OCI-LY7 (cell line): Measurements from ENCODE around the gene ELL2. TPM values are rescaled to one million over a fixed set of nuclear protein-coding genes. Genes with fewer than 3 reads are reported as not detected.

Experiments
- BruUV-seq: library from RNA; stranded (reverse); fragments of 400-500 nt; replicated peaks from 2 replicates; lab custom pipeline; 2021; lab: Mats Ljungman, UMichigan
- CTCF ChIA-PET: fragments of 300-600 bp; sonication (Branson Sonifier 250); formaldehyde crosslinking; loops from one replicate; lab custom pipeline; 2022; ENCODE audit warnings: antibody characterized with exemption; ENCODE audit not compliant: unreplicated experiment; lab: Charles Lee
- POLR2A ChIA-PET: fragments of 300-600 bp; sonication (Branson Sonifier 250); formaldehyde crosslinking; loops from one replicate; lab custom pipeline; 2022; ENCODE audit warnings: antibody characterized with exemption; lab: Charles Lee
- DNase-seq: peaks from one replicate; pipeline ENCODE4 v3.0.0-alpha.2; 2015; ENCODE audit warnings: low spot score
- H2AFZ ChIP-seq: fragments of 200-600 bp; sonication (generic), shearing (Covaris generic); 2 replicates; pipeline ENCODE4 v1.6.1; 2014; ENCODE audit warnings: mild to moderate bottlenecking, antibody characterized with exemption, low read length, moderate library complexity
- H3K27ac ChIP-seq: fragments of 200-600 bp; sonication (generic); 2 replicates; pipeline ENCODE4 v1.5.1; 2014; ENCODE audit warnings: mixed run types, low read depth, mild to moderate bottlenecking, moderate library complexity, low read length, inconsistent platforms; ENCODE audit not compliant: poor library complexity, severe bottlenecking
- H3K36me3 ChIP-seq: fragments of 200-600 bp; sonication (generic); 2 replicates; pipeline ENCODE4 v1.6.1; 2014; ENCODE audit warnings: mild to moderate bottlenecking, antibody characterized with exemption, low read length, moderate library complexity, mixed read lengths; ENCODE audit not compliant: insufficient read depth
- H3K4me1 ChIP-seq: fragments of 200-600 bp; sonication (generic); 2 replicates; pipeline ENCODE4 v1.5.1; 2014; ENCODE audit warnings: mild to moderate bottlenecking, low read length; ENCODE audit not compliant: insufficient read depth, poor library complexity, severe bottlenecking
- H3K4me2 ChIP-seq: fragments of 200-600 bp; sonication (generic); 2 replicates; pipeline ENCODE4 v1.6.1; 2014; ENCODE audit warnings: mild to moderate bottlenecking, low read length
- H3K4me3 ChIP-seq: fragments of 200-600 bp; sonication (generic); 2 replicates; pipeline ENCODE4 v1.5.1; 2014; ENCODE audit warnings: mild to moderate bottlenecking, low read depth, low read length; ENCODE audit not compliant: poor library complexity, severe bottlenecking
- H3K79me2 ChIP-seq: fragments of 200-600 bp; sonication (generic); 2 replicates; pipeline ENCODE4 v1.6.1; 2016; ENCODE audit warnings: low read depth, mild to moderate bottlenecking, low read length, moderate library complexity, mixed read lengths; ENCODE audit not compliant: insufficient read depth
- H3K9me2 ChIP-seq: fragments of 200-600 bp; sonication (generic); 2 replicates; pipeline ENCODE4 v1.6.1; 2016; ENCODE audit warnings: mild to moderate bottlenecking, low read length, mixed read lengths; ENCODE audit not compliant: insufficient read depth
- H3K9me3 ChIP-seq: fragments of 200-600 bp; sonication (generic); 2 replicates; pipeline ENCODE4 v1.6.1; 2014; ENCODE audit warnings: mild to moderate bottlenecking, mixed run types, low read length, mixed read lengths
- H4K20me1 ChIP-seq: fragments of 200-600 bp; sonication (generic); 2 replicates; pipeline ENCODE4 v1.6.1; 2014; ENCODE audit warnings: mild to moderate bottlenecking, antibody characterized with exemption, low read length, moderate library complexity, mixed read lengths; ENCODE audit not compliant: insufficient read depth
- EZH2phosphoT487 ChIP-seq: fragments of 200-600 bp; sonication (generic); IDR thresholded peaks from 2 replicates; pipeline ENCODE4 v1.6.1; 2018; ENCODE audit warnings: low read depth, borderline replicate concordance, mild to moderate bottlenecking, mixed run types, antibody characterized with exemption, low read length, moderate library complexity, mixed read lengths
- intact Hi-C: fragments of 100-400 bp; cut with micrococcal nuclease; formaldehyde crosslinking; loops from one replicate; pipeline ENCODE4 v1.10.0; 2022; ENCODE audit not compliant: unreplicated experiment
- total RNA-seq, 2 experiments: library from RNA; depleted of rRNA in 1 of 2; stranded (reverse); fragments of >200 nt in 1 of 2; shearing (Covaris generic) in 1 of 2; gene quantifications; 2 replicates each; pipeline ENCODE4 v1.2.3, GENCODE V29; 2014 to 2022
- TF ChIP-seq, protein P1 (sequence below): fragments of 200-600 bp; sonication (generic); conservative IDR thresholded peaks from 2 replicates; pipeline ENCODE4 v1.5.1; 2014; ENCODE audit warnings: mild to moderate bottlenecking, antibody characterized with exemption, low read length, moderate library complexity, mixed read lengths

ELL2 gene
- total RNA-seq, 2 experiments from 2014 or later = 0.98 to 4.7 TPM

DNA sequence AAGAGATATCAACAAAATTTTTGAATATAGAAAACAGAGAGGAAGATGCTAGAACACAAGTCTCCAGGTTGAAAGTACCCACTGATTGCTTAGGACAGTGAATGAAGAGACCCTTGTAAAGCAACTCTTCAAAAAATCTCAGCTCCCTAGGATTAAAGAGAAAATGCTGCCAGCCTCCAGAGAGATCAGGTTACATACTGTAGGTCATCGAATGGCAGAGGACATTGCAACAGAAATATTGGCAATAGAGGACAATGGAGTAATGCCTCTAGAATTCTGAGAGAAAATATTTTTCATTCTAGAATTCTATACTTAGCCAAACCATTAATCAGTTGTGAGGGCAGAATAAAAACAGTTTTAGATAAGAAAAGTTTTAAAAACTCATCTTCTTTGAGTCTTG, 43.1 kb upstream of the ELL2 start:
- no peaks in the 10 kb centered on the region for H3K36me3 ChIP-seq
- no peak overlapping the region for H3K4me2 ChIP-seq
- no peak overlapping the region for H2AFZ ChIP-seq
- ChIA-PET POLR2A (interaction anchor here (0.6 kb wide), 1 partner anchor 210 kb away, joined by 7 read pairs; no protein-coding TSS in a partner anchor), CTCF (no interaction called here)
- no peak for DNase-seq
- no peaks in the 10 kb centered on the region for H3K9me3 ChIP-seq
- H3K9me2 ChIP-seq = no peaks in the 10 kb centered on the region
- no peaks in the 10 kb centered on the region for H4K20me1 ChIP-seq
- H3K4me3 ChIP-seq = no peak overlapping the region
- H3K4me1 ChIP-seq = no peaks in the 10 kb centered on the region
- TF ChIP-seq, protein P1, sequence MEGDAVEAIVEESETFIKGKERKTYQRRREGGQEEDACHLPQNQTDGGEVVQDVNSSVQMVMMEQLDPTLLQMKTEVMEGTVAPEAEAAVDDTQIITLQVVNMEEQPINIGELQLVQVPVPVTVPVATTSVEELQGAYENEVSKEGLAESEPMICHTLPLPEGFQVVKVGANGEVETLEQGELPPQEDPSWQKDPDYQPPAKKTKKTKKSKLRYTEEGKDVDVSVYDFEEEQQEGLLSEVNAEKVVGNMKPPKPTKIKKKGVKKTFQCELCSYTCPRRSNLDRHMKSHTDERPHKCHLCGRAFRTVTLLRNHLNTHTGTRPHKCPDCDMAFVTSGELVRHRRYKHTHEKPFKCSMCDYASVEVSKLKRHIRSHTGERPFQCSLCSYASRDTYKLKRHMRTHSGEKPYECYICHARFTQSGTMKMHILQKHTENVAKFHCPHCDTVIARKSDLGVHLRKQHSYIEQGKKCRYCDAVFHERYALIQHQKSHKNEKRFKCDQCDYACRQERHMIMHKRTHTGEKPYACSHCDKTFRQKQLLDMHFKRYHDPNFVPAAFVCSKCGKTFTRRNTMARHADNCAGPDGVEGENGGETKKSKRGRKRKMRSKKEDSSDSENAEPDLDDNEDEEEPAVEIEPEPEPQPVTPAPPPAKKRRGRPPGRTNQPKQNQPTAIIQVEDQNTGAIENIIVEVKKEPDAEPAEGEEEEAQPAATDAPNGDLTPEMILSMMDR = no peak
- TF ChIP-seq EZH2phosphoT487 = no peak
- H3K27ac ChIP-seq = no peak overlapping the region
- BruUV-seq = no TSS peak
- H3K79me2 ChIP-seq = no peaks in the 10 kb centered on the region
- intact Hi-C loops = no loop called here

DNA sequence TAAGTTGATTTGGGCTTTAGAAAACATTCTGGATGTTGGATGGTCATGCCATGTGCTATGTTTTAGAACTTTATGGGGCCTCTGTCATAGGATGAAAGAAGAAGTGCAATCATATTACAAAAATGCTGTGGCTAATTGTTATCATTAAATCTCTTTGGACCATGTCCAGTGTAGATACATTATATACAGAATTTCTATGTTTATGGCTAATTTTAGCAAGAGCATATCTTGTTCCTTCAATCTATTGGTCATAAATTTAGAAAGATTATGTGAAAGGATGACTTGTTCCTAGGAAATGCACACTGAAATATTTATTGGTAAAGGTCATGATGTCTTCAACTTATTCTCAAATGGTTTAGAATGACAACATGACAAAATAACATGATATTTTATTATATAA, 42.4 kb upstream of the ELL2 start:
- Histone ChIP-seq H3K4me2 (no peak overlapping the region), H3K9me2 (no peaks in the 10 kb centered on the region), H3K9me3 (no peaks in the 10 kb centered on the region), H2AFZ (no peak overlapping the region), H3K4me3 (no peak overlapping the region), H3K4me1 (no peaks in the 10 kb centered on the region), H3K36me3 (no peaks in the 10 kb centered on the region), H3K79me2 (no peaks in the 10 kb centered on the region), H3K27ac (no peak overlapping the region), H4K20me1 (no peaks in the 10 kb centered on the region)
- intact Hi-C loops = no loop called here
- no TSS peak for BruUV-seq
- TF ChIP-seq EZH2phosphoT487 = no peak
- TF ChIP-seq, protein P1 = no peak
- ChIA-PET POLR2A (interaction anchor here (0.6 kb wide), 1 partner anchor 209 kb away, joined by 7 read pairs; no protein-coding TSS in a partner anchor), CTCF (no interaction called here)
- DNase-seq = no peak

DNA sequence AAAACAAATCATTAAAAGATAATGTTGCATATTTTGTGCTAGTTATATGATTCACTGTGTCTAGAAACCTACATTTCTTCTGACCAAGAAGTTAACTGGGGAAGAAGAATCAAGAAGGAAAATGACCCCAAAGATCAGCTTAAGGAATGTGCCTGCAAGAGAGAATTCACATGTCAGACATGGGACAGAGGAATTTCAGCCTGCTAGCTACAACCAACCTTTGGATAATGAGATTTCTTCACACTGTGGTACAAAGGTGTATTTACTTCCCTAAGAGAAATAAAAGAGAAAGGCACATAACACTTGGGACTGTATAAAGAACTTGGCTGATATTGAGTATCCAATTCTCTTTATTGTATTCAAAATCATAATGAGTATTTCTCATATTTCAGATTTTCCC, 39.6 kb upstream of the ELL2 start:
- no peaks in the 10 kb centered on the region for H3K4me1 ChIP-seq
- TF ChIP-seq, protein P1 = no peak
- no peak for TF ChIP-seq EZH2phosphoT487
- no peaks in the 10 kb centered on the region for H3K9me3 ChIP-seq
- H3K4me2 ChIP-seq = no peak overlapping the region
- BruUV-seq = no TSS peak
- no peaks in the 10 kb centered on the region for H3K9me2 ChIP-seq
- intact Hi-C loops = no loop called here
- no peak overlapping the region for H3K4me3 ChIP-seq
- no peaks in the 10 kb centered on the region for H3K36me3 ChIP-seq
- no peaks in the 10 kb centered on the region for H3K79me2 ChIP-seq
- no peak overlapping the region for H3K27ac ChIP-seq
- ChIA-PET POLR2A (no interaction called here), CTCF (no interaction called here)
- H4K20me1 ChIP-seq = no peaks in the 10 kb centered on the region
- no peak for DNase-seq
- H2AFZ ChIP-seq = no peak overlapping the region
